Measurements from ENCODE around the gene GAR1.

GRCh38 chr4:109803924-109804571, 11.5 kb upstream of the GAR1 start:
- TF ChIP-seq CTCF (IDR thresholded peaks at IDR 0.05) (no peak), POLR2A (IDR thresholded peaks at IDR 0.05) (no peak), EP300 (IDR thresholded peaks at IDR 0.05) (no peak)
